Measurements from ENCODE around the gene TCF15. TPM values are rescaled to one million over a fixed set of nuclear protein-coding genes. Genes with fewer than 3 reads are reported as not detected.
A peak's percentile ranks its signal among the peaks of the same experiment; 100 is the strongest.
"Not testable (repeated sequence)": the region's sequence is repeated elsewhere in the genome, so short reads cannot be mapped to it uniquely, and the experiment has no call there.

The TCF15 gene
- total RNA-seq, 4 donors from 2014 or later, result 1.2 to 13.2 (median 2.6) TPM

DNA sequence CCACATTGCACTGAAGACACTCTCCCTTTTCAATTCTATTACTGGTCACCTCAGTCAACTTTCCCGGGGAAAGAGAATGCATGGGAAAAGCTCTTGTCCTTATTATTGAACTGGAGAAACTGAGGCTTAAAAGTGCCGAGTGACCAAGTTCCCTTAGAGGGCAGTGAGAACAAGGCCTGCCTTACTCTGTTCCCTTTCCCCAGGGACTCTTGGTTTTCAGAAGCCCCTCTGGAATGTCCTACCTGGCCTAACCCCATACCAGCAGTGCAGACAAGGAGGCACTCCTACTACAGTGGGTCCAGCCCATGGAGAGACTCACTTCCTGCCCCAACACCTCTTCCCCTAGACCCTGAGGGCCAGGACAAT lies 36.7 kb upstream of the TCF15 start:
- TF ChIP-seq, protein P1, sequence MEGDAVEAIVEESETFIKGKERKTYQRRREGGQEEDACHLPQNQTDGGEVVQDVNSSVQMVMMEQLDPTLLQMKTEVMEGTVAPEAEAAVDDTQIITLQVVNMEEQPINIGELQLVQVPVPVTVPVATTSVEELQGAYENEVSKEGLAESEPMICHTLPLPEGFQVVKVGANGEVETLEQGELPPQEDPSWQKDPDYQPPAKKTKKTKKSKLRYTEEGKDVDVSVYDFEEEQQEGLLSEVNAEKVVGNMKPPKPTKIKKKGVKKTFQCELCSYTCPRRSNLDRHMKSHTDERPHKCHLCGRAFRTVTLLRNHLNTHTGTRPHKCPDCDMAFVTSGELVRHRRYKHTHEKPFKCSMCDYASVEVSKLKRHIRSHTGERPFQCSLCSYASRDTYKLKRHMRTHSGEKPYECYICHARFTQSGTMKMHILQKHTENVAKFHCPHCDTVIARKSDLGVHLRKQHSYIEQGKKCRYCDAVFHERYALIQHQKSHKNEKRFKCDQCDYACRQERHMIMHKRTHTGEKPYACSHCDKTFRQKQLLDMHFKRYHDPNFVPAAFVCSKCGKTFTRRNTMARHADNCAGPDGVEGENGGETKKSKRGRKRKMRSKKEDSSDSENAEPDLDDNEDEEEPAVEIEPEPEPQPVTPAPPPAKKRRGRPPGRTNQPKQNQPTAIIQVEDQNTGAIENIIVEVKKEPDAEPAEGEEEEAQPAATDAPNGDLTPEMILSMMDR (IDR thresholded peaks at IDR 0.05), result no peak
- no peak for ATAC-seq (ENCODE audit: low FRiP score)
- DNase-seq (ENCODE audit: low spot score), result no peak

DNA sequence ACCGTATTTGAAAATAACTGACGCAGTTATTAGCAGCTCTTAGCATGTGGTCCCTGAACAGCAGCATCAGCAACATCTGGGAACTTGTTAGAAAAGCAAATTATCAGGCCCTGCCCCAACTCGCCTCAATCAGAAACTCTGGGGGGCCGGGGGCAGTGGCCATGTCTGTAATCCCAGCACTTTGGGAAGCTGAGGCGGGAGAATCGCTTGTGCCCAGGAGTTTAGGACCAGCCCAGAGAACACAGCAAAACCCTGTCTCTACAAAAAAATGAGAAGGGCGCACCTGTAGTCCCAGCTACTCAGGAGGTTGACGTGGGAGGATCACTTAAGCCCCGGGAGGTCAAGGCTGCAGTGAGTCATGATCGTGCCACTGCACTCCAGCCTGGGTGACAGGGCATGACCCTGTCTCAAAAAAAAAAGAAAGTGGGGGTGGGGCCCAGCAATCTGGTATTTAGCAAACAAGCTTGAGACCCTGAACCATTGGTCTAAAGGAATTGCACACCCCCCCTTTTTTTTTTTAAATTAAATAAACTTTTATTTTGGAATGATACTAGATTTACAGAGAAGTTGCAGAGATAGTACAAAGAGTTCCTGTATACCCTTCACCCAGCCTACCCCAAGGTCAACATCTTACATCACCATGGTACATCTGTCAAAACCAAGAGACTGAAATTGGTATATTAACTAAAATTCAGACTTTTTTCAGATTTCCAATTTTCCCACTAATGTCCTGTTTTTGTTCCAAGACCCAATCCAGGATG lies 36.2 kb upstream of the TCF15 start:
- ATAC-seq (ENCODE audit: low FRiP score) (no peak), DNase-seq (ENCODE audit: low spot score) (no peak)
- TF ChIP-seq, protein P1 (IDR thresholded peaks at IDR 0.05), result no peak

DNA sequence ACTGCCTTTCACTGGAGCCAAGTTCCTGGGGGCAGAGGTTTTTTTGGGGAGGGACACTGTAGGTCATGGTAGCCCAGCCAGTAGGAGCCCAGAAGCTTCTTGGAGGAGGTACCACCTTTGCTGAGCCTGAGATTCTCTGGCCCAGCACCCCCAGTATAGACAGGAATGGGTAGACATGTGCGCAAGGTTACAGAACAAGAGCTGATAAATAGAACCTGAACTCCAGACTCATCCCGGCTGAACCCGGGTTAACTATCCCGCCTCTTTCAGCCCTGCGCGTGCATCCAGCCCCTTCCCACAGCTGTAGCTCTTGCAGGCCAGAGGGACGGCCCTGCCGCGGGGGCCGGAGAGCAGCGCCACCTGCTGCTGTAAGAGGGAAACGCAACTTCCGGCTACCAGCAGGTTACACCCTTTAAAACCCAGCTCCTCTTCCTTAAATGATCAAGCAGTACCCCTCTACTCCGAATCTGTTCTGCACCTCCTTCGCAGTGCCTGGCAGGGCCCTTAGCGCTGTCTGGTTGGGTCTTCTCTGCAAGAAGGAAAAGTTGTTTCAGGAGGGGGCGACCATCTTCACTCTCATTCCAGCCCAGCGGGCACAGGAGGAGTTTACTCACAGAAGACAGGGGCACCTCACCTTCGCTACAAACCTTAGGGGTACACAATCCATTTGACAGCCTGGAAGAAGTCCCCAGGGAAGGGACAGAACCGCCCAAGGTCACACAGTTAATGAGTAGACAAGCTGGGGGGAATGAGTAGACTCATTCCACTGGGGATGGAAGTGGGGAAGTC lies 35.4 kb upstream of the TCF15 start:
- DNase-seq (ENCODE audit: low spot score), result no peak
- ATAC-seq (ENCODE audit: low FRiP score), result peak; percentile 63
- TF ChIP-seq, protein P1 (IDR thresholded peaks at IDR 0.05), result peak in 1 of 3 donors; percentile 56

DNA sequence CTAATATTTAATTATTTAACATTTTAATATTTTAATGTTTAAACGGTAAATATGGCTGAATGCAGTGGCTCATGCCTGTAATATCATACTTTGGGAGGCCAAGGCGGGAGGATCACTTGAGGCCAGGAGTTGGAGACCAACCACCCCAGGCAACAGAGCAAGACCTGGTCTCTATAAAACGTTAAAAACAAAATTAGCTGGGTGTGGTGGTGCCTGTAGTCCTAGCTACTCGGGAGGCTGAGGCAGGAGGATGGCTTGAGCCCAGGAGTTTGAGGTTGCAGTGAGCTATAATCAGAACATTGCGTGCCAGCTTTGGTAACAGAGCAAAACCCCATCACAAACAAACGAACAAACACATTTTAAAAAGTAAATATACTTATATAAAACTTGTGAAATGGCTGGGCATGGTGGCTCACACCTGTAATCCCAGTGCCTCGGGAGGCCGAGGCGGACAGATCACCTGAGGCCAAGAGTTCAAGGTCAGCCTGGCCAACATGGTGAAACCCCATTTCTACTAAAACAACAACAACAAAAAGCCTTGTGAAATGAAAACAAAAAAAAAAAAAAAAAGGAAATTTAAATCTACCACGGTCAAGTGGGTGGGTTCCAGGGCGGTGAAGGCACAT lies 34.7 kb upstream of the TCF15 start:
- no peak for DNase-seq (ENCODE audit: low spot score)
- TF ChIP-seq, protein P1 (IDR thresholded peaks at IDR 0.05), result no peak
- ATAC-seq (ENCODE audit: low FRiP score), result no peak

DNA sequence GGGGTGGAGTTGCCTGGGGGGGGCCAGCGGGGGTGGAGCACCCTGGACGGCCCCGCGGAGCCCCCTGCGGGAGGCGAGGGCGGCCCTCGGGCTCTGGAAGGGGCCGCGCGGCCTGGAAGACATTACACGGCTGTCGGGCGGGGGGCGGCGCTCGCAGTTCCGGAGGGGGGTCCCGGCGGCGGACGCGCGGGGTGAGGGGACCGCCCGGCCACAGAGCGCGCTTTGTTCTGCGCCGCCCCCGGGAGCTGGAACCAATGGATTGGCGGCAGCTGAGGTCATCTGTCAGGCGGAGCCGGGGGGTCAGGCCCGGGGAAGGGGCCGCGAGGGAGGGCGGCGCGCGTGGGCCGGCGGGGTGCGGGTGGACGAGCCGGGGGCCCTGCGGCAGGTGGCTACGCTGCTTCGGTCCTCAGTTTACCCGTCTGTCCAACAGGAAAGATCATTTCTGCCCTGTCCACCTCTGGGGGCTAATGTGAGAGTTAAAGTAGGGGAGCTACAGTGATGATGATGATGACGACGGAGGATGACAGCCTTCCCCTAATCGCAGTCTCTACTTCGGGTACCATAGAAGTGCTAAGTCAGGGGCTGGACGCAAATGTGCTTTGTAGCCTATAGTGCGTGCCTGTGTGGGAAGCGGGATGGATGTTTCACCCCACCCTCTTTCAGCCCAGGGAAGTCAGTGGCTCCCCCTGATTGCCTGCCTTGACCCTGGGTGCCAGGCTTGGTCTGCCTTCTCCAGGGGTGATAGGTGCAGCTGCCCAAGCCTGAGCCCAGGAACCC lies 32.5 kb upstream of the TCF15 start:
- TF ChIP-seq, protein P1 (IDR thresholded peaks at IDR 0.05), result no peak
- ATAC-seq (ENCODE audit: low FRiP score), result no peak
- DNase-seq (ENCODE audit: low spot score), result no peak

DNA sequence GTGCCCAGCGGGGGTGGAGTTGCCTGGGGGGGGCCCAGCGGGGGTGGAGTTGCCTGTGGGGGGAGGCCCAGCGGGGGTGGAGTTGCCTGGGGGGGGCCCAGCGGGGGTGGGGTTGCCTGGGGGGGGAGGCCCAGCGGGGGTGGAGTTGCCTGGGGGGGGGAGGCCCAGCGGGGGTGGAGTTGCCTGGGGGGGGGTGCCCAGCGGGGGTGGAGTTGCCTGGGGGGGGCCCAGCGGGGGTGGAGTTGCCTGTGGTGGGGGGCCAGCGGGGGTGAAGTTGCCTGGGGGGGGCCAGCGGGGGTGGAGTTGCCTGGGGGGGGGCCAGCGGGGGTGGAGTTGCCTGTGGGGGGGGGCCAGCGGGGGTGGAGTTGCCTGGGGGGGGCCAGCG lies 31.9 kb upstream of the TCF15 start:
- ATAC-seq (ENCODE audit: low FRiP score); DNase-seq (ENCODE audit: low spot score): not testable (repeated sequence)

DNA sequence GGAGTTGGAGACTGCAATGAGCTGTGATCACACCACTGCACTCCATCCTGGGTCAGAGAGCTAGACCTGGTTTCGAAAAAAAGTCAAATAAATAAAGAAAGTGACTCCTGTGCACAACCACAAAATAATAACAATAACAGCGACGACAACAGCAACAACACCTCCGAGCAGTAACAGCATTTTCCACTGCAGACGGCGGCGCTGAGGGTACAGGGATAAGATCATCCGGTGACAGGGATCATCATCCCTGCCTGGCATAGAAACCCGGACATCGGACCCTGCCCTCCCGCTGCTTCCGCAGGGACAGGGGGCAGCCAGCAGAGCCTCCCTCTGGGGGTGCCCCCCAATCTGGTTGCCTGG lies 31.4 kb upstream of the TCF15 start:
- TF ChIP-seq, protein P1 (IDR thresholded peaks at IDR 0.05), result no peak
- DNase-seq (ENCODE audit: low spot score) (no peak), ATAC-seq (ENCODE audit: low FRiP score) (no peak)

Data from omental fat pad (tissue), 4 donors.